Esophagus muscularis mucosa (tissue), 4 donors: Measurements from ENCODE around the gene GRIK3.

Source experiments
- CTCF ChIP-seq, 3 experiments: fragments of 200-600 bp in 2 of 3; fragments of 450-650 bp in 1 of 3; sonication (generic) in 2 of 3; IDR thresholded peaks; one replicate each; pipeline ENCODE4 v1.5.1; 2017 to 2019; ENCODE audit warnings: antibody characterized with exemption in 3 of 3, mild to moderate bottlenecking in 2 of 3, moderate library complexity in 1 of 3
- EP300 ChIP-seq: sonication (generic); formaldehyde crosslinking; IDR thresholded peaks from one replicate; pipeline ENCODE4 v1.6.1; 2017; ENCODE audit warnings: antibody characterized with exemption
- POLR2A ChIP-seq: fragments of 450-650 bp; IDR thresholded peaks from one replicate; pipeline ENCODE4 v1.6.1; 2017; ENCODE audit warnings: antibody characterized with exemption, moderate library complexity, mild to moderate bottlenecking, low read depth
- POLR2AphosphoS5 ChIP-seq, 2 donors: sonication (generic); formaldehyde crosslinking; IDR thresholded peaks; one replicate each; pipeline ENCODE4 v1.6.1; 2017; ENCODE audit warnings: antibody characterized with exemption in 2 of 2

DNA sequence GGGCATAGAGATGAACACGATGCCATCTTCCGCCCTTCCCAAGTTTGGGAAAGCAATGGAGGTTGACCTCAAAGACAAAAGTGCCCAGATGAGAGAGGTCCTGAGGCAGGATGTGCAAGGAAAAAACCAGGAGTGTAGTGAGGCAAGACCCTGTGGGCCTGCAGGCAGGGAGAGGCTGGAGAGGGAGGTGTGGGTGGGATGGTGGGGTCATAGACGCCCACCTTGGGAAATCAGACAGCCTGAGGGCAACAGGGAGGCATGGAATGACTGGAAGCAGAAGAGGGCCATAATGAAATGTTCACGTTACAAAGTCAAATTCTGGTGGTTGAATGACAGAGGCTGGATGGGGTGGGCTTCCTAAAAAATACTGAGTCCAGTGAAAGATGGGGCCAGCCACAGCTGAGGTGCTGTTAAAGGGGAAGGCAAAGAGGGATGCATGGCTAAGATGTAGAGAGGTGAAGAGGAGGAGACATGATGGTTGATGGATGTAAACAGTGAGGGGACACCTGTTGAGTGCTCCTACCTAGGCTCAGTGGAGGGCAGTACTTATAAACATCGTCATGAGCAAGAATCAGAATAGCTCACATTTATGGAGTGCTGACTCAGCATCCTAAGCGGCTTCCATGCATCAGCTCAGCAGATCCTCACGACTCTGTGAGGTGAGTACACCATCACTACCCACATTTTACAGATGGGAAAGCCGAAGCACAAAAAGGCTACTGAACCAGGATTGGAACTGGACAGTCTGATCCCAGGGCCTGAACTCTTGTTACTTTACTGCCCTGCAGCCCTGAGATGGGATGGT lies 42.0 kb downstream of the GRIK3 start:
- no peak for TF ChIP-seq POLR2AphosphoS5 (IDR thresholded peaks at IDR 0.05)
- no peak for TF ChIP-seq POLR2A
- no peak for TF ChIP-seq CTCF (IDR thresholded peaks at IDR 0.05)
- TF ChIP-seq EP300, result no peak
